Caco-2 (cell line): ENCODE measurements around the gene CARM1. TPM values are rescaled to one million over a fixed set of nuclear protein-coding genes. Genes with fewer than 3 reads are reported as not detected.

Source experiments
- BruUV-seq: library from RNA; stranded (reverse); fragments of 400-500 nt; replicated peaks from 2 replicates; lab custom pipeline; 2021; lab: Mats Ljungman, UMichigan
- CTCF ChIA-PET: fragments of 300-600 bp; sonication (Branson Sonifier 250); formaldehyde crosslinking; loops from one replicate; lab custom pipeline; 2022; ENCODE audit warnings: antibody characterized with exemption; lab: Charles Lee
- POLR2A ChIA-PET: fragments of 300-600 bp; sonication (Branson Sonifier 250); formaldehyde crosslinking; loops from one replicate; lab custom pipeline; 2022; ENCODE audit warnings: antibody characterized with exemption; lab: Charles Lee
- DNase-seq, 2 experiments: peaks; one replicate each; pipeline versions ENCODE4 v3.0.0 to v3.0.0-alpha.2; 2020 to 2022
- H3K27me3 ChIP-seq: replicated peaks from 2 replicates; pipeline ENCODE4 v1.6.0; 2011; ENCODE audit warnings: low read length; ENCODE audit not compliant: control insufficient read depth, insufficient read depth
- H3K36me3 ChIP-seq: 2 replicates; pipeline ENCODE4 v1.5.1; 2011; ENCODE audit warnings: low read length; ENCODE audit not compliant: control insufficient read depth, insufficient read depth
- H3K4me1 ChIP-seq: fragments of 250-450 bp; sonication (Bioruptor Pico); 2 replicates; pipeline ENCODE4 v1.5.1; 2020; ENCODE audit warnings: mild to moderate bottlenecking
- H3K4me3 ChIP-seq: 2 replicates; pipeline ENCODE4 v1.5.1; 2011; ENCODE audit warnings: low read depth, mild to moderate bottlenecking, control low read depth, low read length
- H3K9me3 ChIP-seq: fragments of 250-450 bp; sonication (Bioruptor Pico); 2 replicates; pipeline ENCODE4 v1.5.1; 2020; ENCODE audit warnings: mild to moderate bottlenecking, moderate library complexity
- H3K27ac Mint-ChIP-seq: one replicate; pipeline ENCODE4 v1.8.0; 2022; ENCODE audit warnings: mixed read lengths; ENCODE audit not compliant: unreplicated experiment
- H3K27me3 Mint-ChIP-seq: one replicate; pipeline ENCODE4 v1.8.0; 2022; ENCODE audit warnings: mixed read lengths; ENCODE audit not compliant: insufficient read depth, unreplicated experiment
- H3K36me3 Mint-ChIP-seq: one replicate; pipeline ENCODE4 v1.8.0; 2022; ENCODE audit warnings: mild to moderate bottlenecking, mixed read lengths; ENCODE audit not compliant: insufficient read depth, unreplicated experiment
- H3K4me1 Mint-ChIP-seq: one replicate; pipeline ENCODE4 v1.8.0; 2022; ENCODE audit warnings: low read depth, mixed read lengths; ENCODE audit not compliant: unreplicated experiment
- H3K4me3 Mint-ChIP-seq: one replicate; pipeline ENCODE4 v1.8.0; 2022; ENCODE audit warnings: mild to moderate bottlenecking, moderate library complexity, mixed read lengths; ENCODE audit not compliant: unreplicated experiment
- H3K9me3 Mint-ChIP-seq: one replicate; pipeline ENCODE4 v1.8.0; 2022; ENCODE audit warnings: mixed read lengths; ENCODE audit not compliant: unreplicated experiment
- CTCF ChIP-seq, 2 experiments: fragments of 200-600 bp in 1 of 2; IDR thresholded peaks; 1 replicate in 1 of 2; 2 replicates in 1 of 2; pipeline versions ENCODE4 v1.5.1 to v1.8.0; 2011 to 2022; ENCODE audit warnings: antibody characterized with exemption in 1 of 2, control low read depth in 1 of 2, inconsistent platforms in 1 of 2, low read depth in 1 of 2, low read length in 1 of 2, mild to moderate bottlenecking in 1 of 2, moderate library complexity in 1 of 2; ENCODE audit not compliant: insufficient read depth in 1 of 2, severe bottlenecking in 1 of 2, unreplicated experiment in 1 of 2
- intact Hi-C: fragments of 100-400 bp; cut with micrococcal nuclease; formaldehyde crosslinking; loops from one replicate; pipeline ENCODE4 v1.10.0; 2022; ENCODE audit not compliant: unreplicated experiment
- total RNA-seq: library from RNA; stranded (reverse); gene quantifications from 2 replicates; pipeline ENCODE4 v1.2.3, GENCODE V29; 2022

The CARM1 gene
- total RNA-seq, 1 experiment from 2014 or later, result 97.9 TPM

DNA sequence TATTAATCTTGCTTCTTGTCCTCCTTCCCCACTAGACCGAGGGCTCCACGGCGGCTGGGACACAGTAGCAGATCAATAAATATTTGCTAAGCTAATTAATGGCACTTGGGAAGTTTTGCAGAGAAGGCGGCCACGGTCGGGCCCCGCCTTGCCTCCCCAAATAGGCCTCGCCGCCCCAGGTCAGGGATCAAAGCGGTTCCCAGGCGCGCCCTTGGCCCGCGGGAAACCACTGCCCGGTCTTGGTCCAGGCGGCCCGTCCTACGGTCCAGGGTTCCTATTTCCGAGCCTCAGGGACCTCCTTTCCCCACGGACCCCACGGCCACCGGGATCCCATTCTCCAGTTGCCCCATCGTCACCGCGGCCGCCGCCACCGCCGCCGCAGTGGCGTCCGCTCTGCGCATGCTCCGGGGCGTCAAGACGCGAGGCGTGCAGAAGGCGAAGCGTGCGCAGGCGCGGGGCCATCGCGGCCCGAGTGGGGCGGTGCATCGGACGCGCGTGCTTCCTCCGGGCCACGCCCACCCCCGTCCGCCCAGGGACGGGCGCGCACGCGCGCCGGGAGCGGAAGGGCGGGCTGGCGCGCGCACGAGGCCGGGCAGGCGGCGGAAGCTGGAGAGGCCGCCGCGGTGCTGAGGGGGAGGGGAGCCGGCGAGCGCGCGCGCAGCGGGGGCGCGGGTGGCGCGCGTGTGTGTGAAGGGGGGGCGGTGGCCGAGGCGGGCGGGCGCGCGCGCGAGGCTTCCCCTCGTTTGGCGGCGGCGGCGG lies 89.1 kb downstream of the CARM1 start, which contains the start of gene SMARCA4:
SMARCA4 (plus strand) TSS at position 717 of the 759 bp plus-strand sequence. CDS start 23,122 bp downstream, outside the sequence.
- CTCF ChIA-PET, result interaction anchor here (1.5 kb wide), 1 partner anchor 19 kb away, joined by 5 read pairs; no protein-coding TSS in a partner anchor
- BruUV-seq, result TSS peak; percentile 95
- DNase-seq, result peak; percentile 94 to 98
- Histone ChIP-seq H3K36me3 (no peaks in the 10 kb centered on the region; the same call in 1 of the 2 replicates), H3K27me3 (no peaks in the 10 kb centered on the region), H3K9me3 (no peaks in the 10 kb centered on the region), H3K4me1 (peaks cover 9% of the 10 kb centered on the region; the same call in 1 of the 2 replicates), H3K4me3 (peak within 1 kb of the TSS; percentile 96)
- TF ChIP-seq CTCF (IDR thresholded peaks at IDR 0.05; ENCODE audit: insufficient read depth in 1 of 2, low read depth in 1 of 2, low read length in 1 of 2, severe bottlenecking in 1 of 2, unreplicated experiment in 1 of 2), result no peak
- intact Hi-C loops, result loop anchor here (2.0 kb wide), 1 partner anchor 22 kb away; no protein-coding TSS in a partner anchor
- Mint-ChIP-seq H3K27ac (peak within 1 kb of the TSS; percentile 91), H3K27me3 (no peaks in the 10 kb centered on the region), H3K4me1 (peaks cover 7% of the 10 kb centered on the region), H3K4me3 (peak within 1 kb of the TSS; percentile 83), H3K36me3 (peaks cover 12% of the 10 kb centered on the region), H3K9me3 (no peaks in the 10 kb centered on the region)
- POLR2A ChIA-PET, result interaction anchor here (0.6 to 1.1 kb wide), 2 partner anchors 19 to 125 kb away, joined by 3 to 4 read pairs; partner anchors contain the start of gene TMED1

DNA sequence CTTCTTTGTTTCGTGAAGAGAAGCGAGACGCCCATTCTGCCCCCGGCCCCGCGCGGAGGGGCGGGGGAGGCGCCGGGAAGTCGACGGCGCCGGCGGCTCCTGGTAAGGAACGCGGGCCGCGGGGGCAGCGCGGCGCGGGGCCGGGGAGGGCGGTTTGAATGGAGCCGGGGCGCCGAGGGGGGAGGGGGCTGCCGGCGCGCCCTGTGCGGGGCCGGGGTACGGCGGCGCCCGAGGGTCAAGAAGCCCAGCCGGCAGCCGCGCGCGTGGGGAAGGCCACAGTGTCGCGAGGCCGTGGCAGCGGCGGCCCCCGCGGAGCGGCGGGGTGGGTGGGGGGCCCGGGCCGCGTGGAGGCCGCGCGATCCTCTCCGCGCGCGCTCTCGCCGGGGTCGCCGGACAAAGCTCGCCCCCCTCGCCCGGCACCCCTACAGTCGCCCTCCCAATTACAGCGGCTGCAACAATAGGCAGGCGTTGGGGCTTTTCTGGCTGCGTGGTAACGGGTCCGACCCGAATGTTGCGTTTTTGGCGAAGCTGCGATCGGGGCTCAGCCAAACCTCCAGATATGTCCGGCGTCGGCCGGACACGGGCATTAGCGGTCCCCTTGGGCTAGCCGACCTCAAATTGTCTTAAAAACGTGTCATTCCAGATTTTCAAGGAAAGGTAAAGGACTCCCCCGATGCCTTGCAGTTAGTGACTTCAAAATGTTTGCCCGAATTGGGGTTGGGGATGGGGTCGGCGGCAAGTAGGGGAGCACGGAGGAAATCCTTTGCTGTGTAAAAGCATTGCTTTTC lies 89.9 kb downstream of the CARM1 start:
- Mint-ChIP-seq H3K36me3 (peaks cover 16% of the 10 kb centered on the region), H3K4me1 (peaks cover 12% of the 10 kb centered on the region), H3K27ac (peak overlapping the region; percentile 81), H3K27me3 (no peaks in the 10 kb centered on the region), H3K9me3 (no peaks in the 10 kb centered on the region), H3K4me3 (peak overlapping the region; percentile 83)
- no peaks in the 10 kb centered on the region for H3K9me3 ChIP-seq
- intact Hi-C loops, result loop anchor here (2.0 kb wide), 1 partner anchor 22 kb away; no protein-coding TSS in a partner anchor
- TF ChIP-seq CTCF (IDR thresholded peaks at IDR 0.05; ENCODE audit: insufficient read depth in 1 of 2, low read depth in 1 of 2, low read length in 1 of 2, severe bottlenecking in 1 of 2, unreplicated experiment in 1 of 2), result no peak
- H3K27me3 ChIP-seq, result no peaks in the 10 kb centered on the region
- H3K36me3 ChIP-seq, result no peaks in the 10 kb centered on the region; the same call in 1 of the 2 replicates
- H3K4me1 ChIP-seq, result peaks cover 9% of the 10 kb centered on the region; the same call in 1 of the 2 replicates
- peak in 1 of 2 experiments; percentile 39 for DNase-seq
- POLR2A ChIA-PET, result interaction anchor here (0.6 to 1.1 kb wide), 3 partner anchors 19 to 126 kb away, joined by 3 to 4 read pairs (median 3); partner anchors contain the start of gene TMED1
- H3K4me3 ChIP-seq, result peak overlapping the region; percentile 96
- CTCF ChIA-PET, result interaction anchor here (0.6 to 1.5 kb wide), 4 partner anchors 20 to 90 kb away, joined by 3 to 5 read pairs (median 4); no protein-coding TSS in a partner anchor
- BruUV-seq, result no TSS peak

- Histone ChIP-seq H3K27me3 (no peaks in the 10 kb centered on the region), H3K9me3 (no peaks in the 10 kb centered on the region), H3K36me3 (no peaks in the 10 kb centered on the region; the same call in 1 of the 2 replicates), H3K4me3 (no peak overlapping the region), H3K4me1 (peaks cover 9% of the 10 kb centered on the region; the same call in 1 of the 2 replicates)
- H3K36me3 Mint-ChIP-seq, result peaks cover 16% of the 10 kb centered on the region
- no peaks in the 10 kb centered on the region for H3K27me3 Mint-ChIP-seq
- DNase-seq, result no peak
- H3K9me3 Mint-ChIP-seq, result no peaks in the 10 kb centered on the region
- H3K27ac Mint-ChIP-seq, result no peak overlapping the region
- intact Hi-C loops, result no loop called here
- POLR2A ChIA-PET, result no interaction called here
- no TSS peak for BruUV-seq
- H3K4me1 Mint-ChIP-seq, result peaks cover 12% of the 10 kb centered on the region
- CTCF ChIA-PET, result no interaction called here
- H3K4me3 Mint-ChIP-seq, result peak overlapping the region; percentile 83
- TF ChIP-seq CTCF (IDR thresholded peaks at IDR 0.05; ENCODE audit: insufficient read depth in 1 of 2, low read depth in 1 of 2, low read length in 1 of 2, severe bottlenecking in 1 of 2, unreplicated experiment in 1 of 2), result no peak
These were observed 91.5 kb downstream of the CARM1 start for GRCh38 chr19:10962863-10963262.
